Epidermal melanocyte (primary cell): ENCODE data around the gene PRAMEF14.
A peak's percentile ranks its signal among the peaks of the same experiment; 100 is the strongest.
"Not testable (repeated sequence)": the region's sequence is repeated elsewhere in the genome, so short reads cannot be mapped to it uniquely, and the experiment has no call there.

Experiments used
- DNase-seq: peaks from one replicate; pipeline ENCODE4 v3.0.0; 2011; ENCODE audit warnings: low spot score; ENCODE audit not compliant: insufficient read length

Gene PRAMEF14

GRCh38 chr1:13347034-13347433 lies at the start of gene PRAMEF14:
TSS of gene PRAMEF14 (minus strand) at chr1:13347134. CDS start at chr1:13345314, 1,820 bp downstream.
- not testable (repeated sequence) for DNase-seq

- not testable (repeated sequence) for DNase-seq
Measured at GRCh38 chr1:13395311-13395710, 48.4 kb upstream of the PRAMEF14 start.

DNA sequence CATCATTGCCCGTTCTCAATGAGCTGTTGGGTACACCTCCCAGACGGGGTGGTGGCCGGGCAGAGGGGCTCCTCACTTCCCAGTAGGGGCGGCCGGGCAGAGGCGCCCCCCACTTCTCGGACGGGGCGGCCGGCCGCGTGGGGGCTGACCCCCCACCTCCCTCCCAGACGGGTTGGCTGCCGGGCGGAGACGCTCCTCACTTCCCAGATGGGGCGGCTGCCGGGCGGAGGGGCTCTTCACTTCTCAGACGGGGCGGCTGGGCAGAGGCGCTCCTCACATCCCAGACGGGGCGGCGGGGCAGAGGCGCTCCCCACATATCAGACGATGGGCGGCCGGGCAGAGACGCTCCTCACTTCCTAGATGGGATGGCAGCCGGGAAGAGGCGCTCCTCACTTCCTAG lies 47.8 kb upstream of the PRAMEF14 start:
- not testable (repeated sequence) for DNase-seq

DNA sequence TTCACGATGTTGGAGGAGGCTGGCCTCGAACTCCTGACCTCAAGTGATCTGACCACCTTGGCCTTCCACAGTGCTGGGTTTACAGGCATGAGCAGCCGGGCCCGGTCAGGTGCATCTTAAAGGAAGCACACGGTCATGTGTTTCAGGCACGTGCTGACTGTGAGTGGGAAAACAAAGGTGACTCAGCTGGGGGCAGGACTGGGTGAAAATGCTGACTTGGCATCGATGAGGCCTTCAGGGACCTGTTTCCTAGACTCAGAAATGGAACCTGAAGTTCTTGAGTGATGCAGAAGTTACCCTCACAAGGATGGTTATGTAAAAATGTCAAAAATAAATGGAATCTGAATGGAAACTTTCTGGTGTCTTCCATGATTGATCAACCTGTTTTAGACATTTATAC lies 46.1 kb upstream of the PRAMEF14 start:
- DNase-seq, result not testable (repeated sequence)

DNA sequence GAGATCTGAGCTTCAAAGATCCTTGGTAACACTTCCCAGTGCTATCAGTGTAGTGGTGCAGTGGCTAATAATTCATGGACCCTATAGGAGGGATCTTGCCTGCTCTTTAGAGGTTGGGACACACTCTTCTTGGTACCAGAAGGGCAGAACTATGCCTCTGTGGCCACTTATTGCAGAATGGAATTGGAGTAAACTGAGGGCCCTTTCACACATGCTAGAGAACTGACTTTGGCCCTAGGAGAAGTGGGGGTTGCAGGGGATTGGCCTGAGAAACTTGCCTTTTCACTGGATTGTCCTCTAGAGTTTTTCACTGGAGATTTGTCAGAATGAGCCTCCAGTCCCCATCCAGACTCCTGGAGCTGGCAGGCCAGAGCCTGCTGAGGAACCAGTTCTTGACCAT lies 42.4 kb upstream of the PRAMEF14 start, which contains the start of gene PRAMEF17:
Gene PRAMEF17 (plus strand): TSS at position 301 of the 400 bp plus-strand sequence. CDS start 26 bp downstream, at position 327.
- DNase-seq, result not testable (repeated sequence)

- DNase-seq, result not testable (repeated sequence)
Measured at GRCh38 chr1:13380380-13380779, 33.4 kb upstream of the PRAMEF14 start.

DNA sequence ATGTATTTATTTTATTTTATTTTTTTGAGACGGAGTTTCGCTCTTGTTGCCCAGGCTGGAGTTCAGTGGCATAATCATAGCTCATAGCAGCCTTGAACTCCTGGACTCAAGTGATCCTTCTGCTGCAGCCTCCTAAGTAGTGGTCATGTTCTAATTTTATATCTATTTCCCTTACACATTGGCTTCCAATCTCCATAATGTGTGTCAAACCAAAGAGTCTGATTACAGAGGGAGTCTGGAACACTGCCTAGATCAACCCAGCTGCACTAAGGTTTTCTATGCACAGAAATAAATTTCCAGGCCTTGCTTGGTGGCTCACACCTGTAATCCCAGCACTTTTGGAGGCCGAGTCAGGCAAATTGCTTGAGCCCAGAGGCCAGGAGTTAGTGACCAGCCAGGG lies 32.0 kb upstream of the PRAMEF14 start:
- not testable (repeated sequence) for DNase-seq

- not testable (repeated sequence) for DNase-seq
Measured at GRCh38 chr1:13368544-13368943, 21.6 kb upstream of the PRAMEF14 start.

DNA sequence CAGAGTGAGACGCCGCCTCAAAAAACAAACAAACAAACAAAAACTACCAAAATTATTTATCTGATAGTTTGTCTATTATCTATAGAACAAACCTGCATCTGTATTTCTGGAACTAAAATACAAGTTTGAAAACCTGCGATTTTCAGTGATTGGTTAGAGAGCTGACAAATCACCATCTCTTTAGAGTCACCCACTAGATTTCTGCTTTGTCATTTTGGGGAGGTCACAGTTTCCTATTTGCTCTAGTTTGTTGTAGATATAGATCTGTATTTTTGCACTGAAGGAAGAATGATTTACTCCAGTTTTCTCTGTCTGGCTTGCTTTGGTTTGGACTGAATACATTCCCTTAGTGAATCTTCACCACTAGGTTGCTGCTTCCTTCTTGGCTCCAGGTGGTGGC lies 19.6 kb upstream of the PRAMEF14 start:
- not testable (repeated sequence) for DNase-seq

- DNase-seq, result not testable (repeated sequence)
Measured at GRCh38 chr1:13364928-13365327, 18.0 kb upstream of the PRAMEF14 start.

DNA sequence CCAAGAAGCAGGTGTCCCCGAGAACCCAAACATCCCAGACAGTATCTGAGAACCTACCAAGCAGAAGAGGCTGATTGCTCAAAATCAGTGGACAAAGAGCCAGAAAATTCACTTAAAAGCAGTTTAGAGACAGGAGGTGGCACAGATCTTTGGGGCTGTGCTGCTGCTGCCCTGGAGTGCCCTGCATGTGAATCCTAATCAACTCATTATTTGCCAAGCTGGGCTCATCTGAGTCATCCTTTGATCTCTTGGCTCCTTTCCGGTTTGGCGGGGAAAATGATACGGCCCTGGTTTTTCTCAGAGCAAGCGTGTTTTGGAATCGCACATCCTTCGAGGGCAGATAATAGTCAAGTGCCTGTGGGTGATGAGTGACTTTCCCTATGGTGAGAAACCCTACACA lies 15.4 kb upstream of the PRAMEF14 start:
- DNase-seq, result not testable (repeated sequence)

GRCh38 chr1:13356774-13357173 lies 9.8 kb upstream of the PRAMEF14 start:
- peak; percentile 15 for DNase-seq

- DNase-seq, result not testable (repeated sequence)
Measured at GRCh38 chr1:13354475-13354874, 7.5 kb upstream of the PRAMEF14 start.

DNA sequence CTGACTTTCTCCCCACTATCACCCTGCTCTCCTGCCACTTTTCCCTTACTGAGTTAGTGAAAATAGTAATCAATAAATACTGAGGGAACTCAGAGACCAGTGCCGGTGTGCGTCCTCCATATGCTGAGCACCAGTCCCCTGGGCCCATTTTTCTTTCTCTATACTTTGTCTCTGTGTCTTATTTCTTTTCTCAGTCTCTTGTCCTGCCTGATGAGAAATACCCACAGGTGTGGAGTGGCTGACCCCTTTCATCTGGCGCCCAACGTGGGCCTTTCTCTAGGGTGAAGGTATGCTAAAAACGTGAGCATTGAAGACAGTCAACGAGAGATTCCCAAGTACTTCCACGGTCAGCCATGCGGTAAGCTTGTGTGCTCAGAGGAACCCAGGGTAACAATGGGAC lies 6.5 kb upstream of the PRAMEF14 start:
- DNase-seq, result not testable (repeated sequence)

DNA sequence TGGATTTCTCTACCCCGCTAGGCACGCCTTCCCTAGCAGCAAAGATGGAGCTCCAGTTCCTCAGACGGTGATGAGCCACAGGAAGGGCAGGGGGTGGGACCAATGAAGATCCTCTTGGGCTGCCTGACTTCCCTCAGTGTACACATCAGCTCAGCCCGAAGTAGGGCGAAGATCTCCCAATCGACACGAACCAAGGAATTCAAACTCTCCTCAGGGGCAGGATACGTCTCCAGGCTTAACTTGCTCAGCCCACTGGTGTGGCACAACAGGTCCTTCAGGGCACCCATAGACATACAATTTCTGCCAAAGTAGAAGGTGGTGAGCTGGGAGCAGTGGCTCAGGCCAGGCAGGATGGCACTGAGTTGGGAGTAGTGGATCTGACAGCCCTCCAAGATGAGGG lies 4.4 kb downstream of the PRAMEF14 start:
- not testable (repeated sequence) for DNase-seq

- DNase-seq, result not testable (repeated sequence)
Measured at GRCh38 chr1:13315281-13315680, 31.7 kb downstream of the PRAMEF14 start, which contains the start of gene PRAMEF15. TSS of gene PRAMEF15 (plus strand) at chr1:13315581. CDS start at chr1:13318408, 2,827 bp downstream.

DNA sequence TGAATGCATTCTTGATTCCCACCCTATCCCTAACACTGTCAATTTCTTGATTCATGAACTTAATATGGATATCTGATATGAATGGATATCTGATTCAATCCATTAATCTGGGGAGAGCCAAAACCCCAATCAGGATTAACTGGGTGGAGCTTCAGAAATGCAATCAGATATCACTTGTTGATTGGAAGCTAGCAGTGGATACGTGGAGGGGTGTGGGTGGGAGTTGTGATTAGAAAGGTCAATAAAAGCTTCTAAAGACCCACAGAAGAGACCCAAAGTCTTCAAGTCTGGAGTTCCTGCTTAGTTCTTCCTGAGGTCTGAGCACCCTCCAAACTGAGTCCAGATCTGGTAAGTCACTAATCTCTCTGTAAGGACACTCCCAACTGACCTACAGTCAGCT lies 43.7 kb downstream of the PRAMEF14 start, which contains the start of gene PRAMEF33:
Gene PRAMEF33 (plus strand): TSS at position 301 of the 400 bp plus-strand sequence. CDS start 2,416 bp downstream, outside the sequence.
- not testable (repeated sequence) for DNase-seq

DNA sequence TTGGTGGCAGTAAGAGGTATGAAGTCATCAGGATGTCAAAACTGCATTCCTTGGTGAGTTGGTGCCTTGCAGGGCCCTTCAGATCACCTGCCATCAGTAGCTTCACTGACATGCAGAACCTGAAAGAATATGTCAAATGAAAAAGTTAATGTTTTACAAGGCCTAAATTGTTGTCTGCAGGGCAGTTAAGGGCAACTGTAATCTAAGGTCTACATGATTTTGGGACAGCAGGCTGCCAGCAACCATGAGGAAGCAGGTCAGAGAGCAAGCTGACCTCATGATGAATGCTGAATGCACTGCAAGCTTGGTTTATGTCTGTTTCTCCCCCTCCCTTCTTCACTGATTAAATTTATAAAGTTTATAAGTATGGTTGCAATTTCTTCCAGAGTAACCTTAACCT lies 44.7 kb downstream of the PRAMEF14 start:
- not testable (repeated sequence) for DNase-seq

DNA sequence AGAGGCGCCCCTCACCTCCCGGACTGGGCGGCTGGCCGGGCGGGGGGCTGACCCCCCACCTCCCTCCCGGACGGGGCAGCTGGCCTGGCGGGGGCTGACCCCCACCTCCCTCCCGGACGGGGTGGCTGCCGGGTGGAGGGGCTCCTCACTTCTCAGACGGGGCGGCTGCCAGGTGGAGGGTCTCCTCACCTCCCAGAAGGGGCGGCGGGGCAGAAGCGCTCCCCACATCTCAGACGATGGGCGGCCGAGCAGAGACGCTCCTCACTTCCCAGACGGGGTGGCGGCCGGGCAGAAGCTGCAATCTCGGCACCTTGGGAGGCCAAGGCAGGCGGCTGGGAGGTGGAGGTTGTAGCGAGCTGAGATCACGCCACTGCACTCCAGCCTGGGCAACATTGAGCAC lies 48.2 kb downstream of the PRAMEF14 start:
- not testable (repeated sequence) for DNase-seq

DNA sequence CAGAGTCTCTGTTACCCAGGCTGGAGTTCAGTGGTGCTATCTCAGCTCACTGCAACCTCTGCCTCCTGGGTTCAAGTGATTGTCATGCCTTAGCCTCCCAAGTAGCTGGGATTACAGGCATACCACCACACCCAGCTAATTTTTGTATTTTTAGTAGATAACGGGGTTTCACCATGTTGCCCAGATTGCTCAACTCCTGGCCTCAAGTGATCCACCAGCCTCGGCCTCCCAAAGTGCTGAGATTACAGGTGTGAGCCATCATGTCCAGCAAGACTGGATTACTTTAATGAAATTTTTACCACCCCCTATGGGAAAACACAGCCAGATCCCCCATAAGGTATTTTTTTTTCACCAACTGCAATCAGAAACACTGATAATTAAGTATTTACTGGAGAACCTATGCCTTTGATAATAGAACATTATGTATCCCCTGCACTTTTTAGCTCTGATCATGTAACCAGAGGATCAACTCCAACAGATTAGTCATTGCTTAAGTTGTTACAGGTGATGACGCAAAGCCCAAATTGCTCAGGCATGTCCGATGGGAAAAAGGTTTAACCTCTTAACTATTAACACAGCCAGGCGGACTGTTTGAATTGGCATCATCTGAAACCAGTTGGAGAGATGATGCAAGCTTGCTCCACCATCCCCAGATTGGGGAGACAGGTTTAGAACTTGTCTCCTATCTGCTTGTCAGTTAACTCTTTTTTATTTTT lies 49.6 kb downstream of the PRAMEF14 start:
- DNase-seq, result not testable (repeated sequence)
